ENCODE data around the gene GNGT2. TPM values are rescaled to one million over a fixed set of nuclear protein-coding genes. Genes with fewer than 3 reads are reported as not detected.
"Not testable (repeated sequence)": the region's sequence is repeated elsewhere in the genome, so short reads cannot be mapped to it uniquely, and the experiment has no call there.

The GNGT2 gene
- total and polyA plus RNA-seq, 9 donors = 0.48 to 4.6 (median 1.6) TPM

DNA sequence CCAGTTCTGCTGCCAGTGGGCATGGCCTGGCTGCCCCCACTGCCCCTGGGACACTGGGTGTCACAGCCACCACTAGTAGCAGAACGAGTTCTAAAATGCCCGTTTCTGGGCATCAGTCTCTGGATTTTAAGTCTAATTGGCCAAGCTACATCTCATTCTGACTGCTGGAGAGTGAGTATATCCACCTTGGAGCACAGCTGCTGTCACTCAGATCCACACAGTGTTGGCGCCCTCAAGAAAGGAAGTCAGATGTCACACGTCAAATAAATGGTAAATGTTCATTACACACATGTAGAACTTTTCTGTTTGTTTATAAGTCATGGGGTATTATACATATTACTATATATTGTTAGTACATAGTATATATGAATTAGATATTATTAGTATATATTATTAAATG lies 19.4 kb downstream of the GNGT2 start:
- TF ChIP-seq POLR2A (IDR thresholded peaks at IDR 0.05) = no peak
- no peak for TF ChIP-seq EP300 (IDR thresholded peaks at IDR 0.05)
- TF ChIP-seq, protein P1, sequence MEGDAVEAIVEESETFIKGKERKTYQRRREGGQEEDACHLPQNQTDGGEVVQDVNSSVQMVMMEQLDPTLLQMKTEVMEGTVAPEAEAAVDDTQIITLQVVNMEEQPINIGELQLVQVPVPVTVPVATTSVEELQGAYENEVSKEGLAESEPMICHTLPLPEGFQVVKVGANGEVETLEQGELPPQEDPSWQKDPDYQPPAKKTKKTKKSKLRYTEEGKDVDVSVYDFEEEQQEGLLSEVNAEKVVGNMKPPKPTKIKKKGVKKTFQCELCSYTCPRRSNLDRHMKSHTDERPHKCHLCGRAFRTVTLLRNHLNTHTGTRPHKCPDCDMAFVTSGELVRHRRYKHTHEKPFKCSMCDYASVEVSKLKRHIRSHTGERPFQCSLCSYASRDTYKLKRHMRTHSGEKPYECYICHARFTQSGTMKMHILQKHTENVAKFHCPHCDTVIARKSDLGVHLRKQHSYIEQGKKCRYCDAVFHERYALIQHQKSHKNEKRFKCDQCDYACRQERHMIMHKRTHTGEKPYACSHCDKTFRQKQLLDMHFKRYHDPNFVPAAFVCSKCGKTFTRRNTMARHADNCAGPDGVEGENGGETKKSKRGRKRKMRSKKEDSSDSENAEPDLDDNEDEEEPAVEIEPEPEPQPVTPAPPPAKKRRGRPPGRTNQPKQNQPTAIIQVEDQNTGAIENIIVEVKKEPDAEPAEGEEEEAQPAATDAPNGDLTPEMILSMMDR (IDR thresholded peaks at IDR 0.05) = no peak
- H3K27ac ChIP-seq = no peak overlapping the region
- WGBS, 3 donors = 59 to 69% (median 68%) methylated on average over 4 of the region's 4 CpGs
- no peaks in the 10 kb centered on the region for H3K36me3 ChIP-seq
- no peaks in the 10 kb centered on the region for H3K4me1 ChIP-seq (ENCODE audit: insufficient read depth)
- H3K4me3 ChIP-seq = no peak overlapping the region
- no peaks in the 10 kb centered on the region for H3K27me3 ChIP-seq
- intact Hi-C loops (cut with DNase I) = no loop called here
- H3K9me3 ChIP-seq = no peaks in the 10 kb centered on the region
- DNase-seq = peak in 1 of 5 donors; percentile 27

DNA sequence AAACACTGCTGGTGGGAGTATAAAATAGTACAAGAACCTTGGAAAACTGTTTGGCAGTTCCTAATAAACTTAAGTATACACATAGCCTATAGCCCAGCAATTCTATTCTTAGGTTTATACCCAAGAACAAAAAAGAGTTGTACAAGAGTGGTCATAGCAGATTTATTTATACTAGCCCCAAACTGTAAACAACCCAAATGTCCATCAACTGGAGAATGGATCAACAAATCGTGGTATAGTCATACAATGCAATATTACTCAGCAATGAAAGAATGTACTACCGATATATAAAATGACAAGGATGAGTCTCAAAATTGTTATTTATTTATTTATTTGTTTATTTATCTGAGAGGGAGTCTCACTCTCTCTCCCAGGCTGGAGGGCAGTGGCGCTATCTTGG lies 23.1 kb downstream of the GNGT2 start:
- Histone ChIP-seq H3K9me3 (no peaks in the 10 kb centered on the region), H3K27ac (no peak overlapping the region), H3K27me3 (no peaks in the 10 kb centered on the region), H3K4me1 (ENCODE audit: insufficient read depth) (no peaks in the 10 kb centered on the region), H3K4me3 (no peak overlapping the region), H3K36me3 (no peaks in the 10 kb centered on the region)
- TF ChIP-seq, protein P1 (IDR thresholded peaks at IDR 0.05) = no peak
- TF ChIP-seq EP300 (IDR thresholded peaks at IDR 0.05) (no peak), POLR2A (IDR thresholded peaks at IDR 0.05) (no peak)
- 92 to 97% (median 93%) methylated on average over 3 of the region's 3 CpGs for WGBS, 3 donors
- intact Hi-C loops (cut with DNase I) = no loop called here
- no peak for DNase-seq

DNA sequence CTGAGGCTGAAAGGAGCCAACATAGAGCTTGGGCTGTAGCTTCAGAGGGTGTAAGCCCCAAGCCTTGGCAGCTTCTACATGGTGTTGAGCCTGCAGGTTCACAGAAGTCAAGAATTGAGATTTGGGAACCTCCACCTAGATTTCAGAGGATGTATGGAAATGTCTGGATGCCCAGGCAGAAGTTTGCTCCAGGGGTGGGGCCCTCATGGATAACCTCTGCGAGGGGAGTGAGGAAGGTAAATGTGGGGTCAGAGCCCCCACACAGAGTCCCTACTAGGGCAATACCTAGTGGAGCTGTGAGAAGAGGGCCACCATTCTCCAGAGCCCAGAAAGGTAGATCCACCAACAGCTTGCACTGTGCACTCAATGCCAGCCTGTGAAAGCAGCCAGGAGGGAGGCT lies 25.0 kb downstream of the GNGT2 start:
- intact Hi-C loops (cut with DNase I); H3K27me3 ChIP-seq; H3K4me3 ChIP-seq; DNase-seq; H3K27ac ChIP-seq; H3K4me1 ChIP-seq (ENCODE audit: insufficient read depth); H3K36me3 ChIP-seq; H3K9me3 ChIP-seq: not testable (repeated sequence)
- 91 to 94% (median 92%) methylated on average over 1 of the region's 1 CpG for WGBS, 3 donors

DNA sequence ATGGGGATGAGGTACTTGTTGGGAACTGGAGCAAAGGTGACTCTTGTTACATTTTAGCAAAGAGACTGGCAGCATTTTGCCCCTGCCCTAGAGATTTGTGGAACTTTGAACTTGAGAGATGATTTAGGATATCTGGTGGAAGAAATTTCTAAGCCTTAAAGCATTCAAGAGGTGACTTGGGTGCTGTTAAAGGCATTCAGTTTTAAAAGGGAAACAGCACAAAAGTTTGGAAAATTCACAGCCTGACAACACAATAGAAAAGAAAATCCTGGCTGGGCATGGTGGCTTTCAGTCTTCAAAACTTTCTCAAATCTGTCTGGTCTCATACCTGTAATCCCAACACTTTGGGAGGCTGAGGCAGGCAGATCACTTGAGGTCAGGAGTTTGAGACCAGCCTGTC lies 25.9 kb downstream of the GNGT2 start:
- H3K4me3 ChIP-seq; H3K36me3 ChIP-seq; DNase-seq; intact Hi-C loops (cut with DNase I); H3K27ac ChIP-seq; H3K4me1 ChIP-seq (ENCODE audit: insufficient read depth); H3K9me3 ChIP-seq; H3K27me3 ChIP-seq: not testable (repeated sequence)

DNA sequence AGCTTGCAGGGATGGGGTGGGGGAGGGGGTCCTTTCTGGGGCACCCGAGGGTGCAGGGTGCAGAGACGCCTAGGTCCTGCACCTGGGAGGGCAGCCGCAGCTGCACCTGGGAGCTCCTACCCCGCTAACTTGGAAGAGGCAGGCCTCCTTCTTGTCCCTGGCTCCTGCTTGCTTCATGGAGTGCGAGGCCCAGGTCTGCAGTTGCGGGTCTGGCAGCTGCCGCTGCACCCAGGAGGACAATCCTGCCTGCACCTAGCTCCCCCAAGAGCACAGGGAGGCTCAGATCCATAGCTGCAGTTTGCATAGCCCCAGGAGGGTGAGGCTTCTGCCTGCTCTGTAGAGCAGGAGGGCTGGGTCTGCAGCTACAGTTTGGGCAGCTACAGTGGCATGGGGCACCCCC lies 26.6 kb downstream of the GNGT2 start:
- Histone ChIP-seq H3K4me3 (no peak overlapping the region), H3K27ac (no peak overlapping the region), H3K9me3 (peaks cover 0 to under 1% of the 10 kb centered on the region in 2 donors), H3K4me1 (ENCODE audit: insufficient read depth) (no peaks in the 10 kb centered on the region), H3K36me3 (no peaks in the 10 kb centered on the region), H3K27me3 (no peaks in the 10 kb centered on the region)
- TF ChIP-seq, protein P1 (IDR thresholded peaks at IDR 0.05) = no peak
- TF ChIP-seq POLR2A (IDR thresholded peaks at IDR 0.05) (no peak), EP300 (IDR thresholded peaks at IDR 0.05) (no peak)
- intact Hi-C loops (cut with DNase I) = no loop called here
- no peak for DNase-seq
- WGBS, 3 donors = 82 to 89% (median 86%) methylated on average over 6 to 7 of the region's 7 CpGs

DNA sequence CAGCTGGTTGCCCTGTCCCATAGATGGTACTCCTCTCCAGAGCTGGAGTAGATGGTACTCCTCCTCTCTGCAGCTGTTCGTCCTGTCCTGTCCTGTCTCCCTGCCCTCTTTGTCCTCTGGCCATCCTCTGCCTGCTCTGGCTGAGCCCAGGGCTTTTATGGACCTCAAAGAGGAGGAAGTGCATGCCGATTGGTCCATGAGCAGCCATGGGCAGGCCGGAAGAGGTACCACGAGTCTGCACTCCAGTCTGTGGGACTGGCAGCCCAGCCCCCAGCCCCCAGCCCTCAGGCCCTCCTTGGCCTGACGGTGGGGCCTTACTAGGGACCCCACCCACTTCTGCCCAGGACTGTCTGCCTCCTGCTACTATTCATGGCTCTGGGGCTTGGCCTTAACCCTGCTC lies 27.0 kb downstream of the GNGT2 start:
- Histone ChIP-seq H3K36me3 (no peaks in the 10 kb centered on the region), H3K27ac (no peak overlapping the region), H3K27me3 (no peaks in the 10 kb centered on the region), H3K9me3 (peaks cover 0 to 3% of the 10 kb centered on the region in 2 donors), H3K4me1 (ENCODE audit: insufficient read depth) (no peaks in the 10 kb centered on the region), H3K4me3 (no peak overlapping the region)
- TF ChIP-seq, protein P1 (IDR thresholded peaks at IDR 0.05) = no peak
- TF ChIP-seq POLR2A (IDR thresholded peaks at IDR 0.05) = no peak
- no peak for TF ChIP-seq EP300 (IDR thresholded peaks at IDR 0.05)
- no peak for DNase-seq
- WGBS, 3 donors = 78 to 92% (median 79%) methylated on average over 5 of the region's 5 CpGs
- intact Hi-C loops (cut with DNase I) = no loop called here
